SH-SY5Y (cell line): Measurements from ENCODE around the gene SYNDIG1.

Experiments used
- GATA2 ChIP-seq: IDR thresholded peaks from 2 replicates; pipeline ENCODE4 v1.6.1; 2011; ENCODE audit warnings: mild to moderate bottlenecking, low read depth, low read length
- GATA3 ChIP-seq: IDR thresholded peaks from 2 replicates; pipeline ENCODE4 v1.6.1; 2011; ENCODE audit warnings: low read depth, mild to moderate bottlenecking, low read length, moderate library complexity

GRCh38 chr20:24700166-24700860 lies 230.9 kb downstream of the SYNDIG1 start:
- TF ChIP-seq GATA2, result no peak
- no peak for TF ChIP-seq GATA3
